NCI-H2227 (cell line): Measurements from ENCODE around the gene IFT57.

Experiments used
- DNase-seq: peaks from one replicate; lab custom pipeline; 2025; ENCODE audit not compliant: unreplicated experiment; lab: John Stamatoyannopoulos, UW

Gene IFT57

DNA sequence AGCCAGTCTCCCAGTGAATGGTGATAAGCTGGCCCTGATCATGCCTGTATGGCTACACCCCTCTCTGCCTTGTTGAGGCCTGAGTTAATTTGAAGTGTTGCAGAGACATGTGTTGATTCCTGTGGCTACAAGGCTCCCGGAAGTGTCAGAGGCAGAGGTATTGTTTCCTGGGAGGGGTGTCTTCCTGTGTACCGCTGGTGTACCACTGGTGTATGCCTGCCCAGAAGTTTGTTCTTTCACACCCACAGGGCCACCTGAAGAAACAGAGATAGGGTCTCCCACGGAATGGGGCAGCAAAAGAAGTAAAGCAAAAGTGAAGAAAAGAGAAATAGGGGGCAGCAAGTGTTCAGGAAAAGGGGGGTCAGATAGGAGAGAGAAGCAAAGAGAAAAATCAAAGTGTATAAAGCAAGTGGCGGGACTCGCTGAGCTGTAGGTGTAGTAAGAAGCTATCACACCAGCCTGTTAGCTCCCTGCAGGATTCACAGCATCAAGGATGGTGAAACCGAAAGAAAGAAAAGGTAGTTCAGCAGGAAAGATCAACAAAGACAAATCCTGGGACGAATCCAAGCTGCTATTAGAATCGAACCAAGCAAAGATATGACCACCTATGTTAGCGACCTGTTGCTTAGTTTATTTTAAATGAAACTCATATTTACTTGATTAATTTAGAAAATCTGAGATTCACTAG is 94.8 kb downstream of the IFT57 start:
- DNase-seq, result no peak

DNA sequence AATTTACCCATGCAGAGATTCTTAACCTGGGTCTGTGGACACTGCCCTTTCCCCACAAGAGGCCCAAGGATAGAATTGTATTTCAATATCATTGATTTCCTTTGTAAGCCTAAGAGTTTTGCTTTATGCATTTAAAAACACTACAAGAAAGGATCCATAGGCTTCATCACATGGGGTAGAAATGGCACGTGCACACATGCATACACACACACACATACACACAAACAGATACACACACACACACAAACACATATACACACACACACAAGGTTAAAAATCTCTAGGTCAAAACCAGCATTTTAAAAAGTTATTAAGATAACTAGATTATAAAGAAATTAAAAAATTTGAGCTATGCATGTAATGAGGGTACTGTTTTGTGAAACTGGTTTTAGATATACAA is 95.9 kb downstream of the IFT57 start:
- no peak for DNase-seq

DNA sequence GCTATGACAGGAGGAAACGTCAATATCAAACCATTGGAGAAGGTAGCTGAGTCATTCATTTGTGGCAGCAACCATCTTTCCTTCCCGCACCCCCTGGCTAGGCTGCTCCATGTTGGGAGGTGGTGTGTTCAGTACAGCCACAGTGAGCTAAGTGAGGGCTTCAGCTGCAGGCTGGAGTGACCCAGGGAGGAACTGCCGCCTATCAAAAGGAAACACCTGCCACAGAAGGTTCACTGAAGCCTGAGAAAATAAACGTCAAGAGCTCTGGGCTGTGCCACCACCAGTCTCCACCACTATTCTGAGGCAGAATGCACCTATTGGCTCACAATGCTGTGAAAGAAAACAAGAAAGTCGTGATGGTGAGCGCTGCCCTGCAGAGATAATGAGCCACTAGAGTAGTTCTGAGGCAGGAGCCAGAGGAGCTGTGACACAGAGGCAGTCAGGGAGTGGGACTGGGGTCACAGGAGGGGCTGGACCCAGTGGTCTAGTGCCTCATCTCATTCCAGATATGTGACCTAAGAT is 96.6 kb downstream of the IFT57 start:
- peak; percentile 74 for DNase-seq

DNA sequence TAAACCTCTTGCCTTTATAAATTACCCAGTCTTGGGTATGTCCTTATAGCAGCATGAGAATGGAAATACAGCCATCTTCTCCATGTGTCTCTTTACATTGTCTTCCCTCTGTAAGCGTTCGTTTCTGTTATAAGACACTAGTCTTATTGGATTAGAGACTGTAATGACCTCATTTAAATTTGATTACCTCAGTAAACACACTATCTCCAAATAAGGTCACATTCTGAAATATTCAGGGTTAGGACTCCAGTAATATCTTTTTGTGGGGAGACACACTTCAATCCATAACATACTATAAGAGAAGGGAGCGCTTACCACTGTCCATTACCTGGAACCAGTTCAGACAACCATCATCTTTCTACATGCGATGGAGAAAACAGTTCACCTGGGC is 97.1 kb downstream of the IFT57 start:
- DNase-seq, result no peak

DNA sequence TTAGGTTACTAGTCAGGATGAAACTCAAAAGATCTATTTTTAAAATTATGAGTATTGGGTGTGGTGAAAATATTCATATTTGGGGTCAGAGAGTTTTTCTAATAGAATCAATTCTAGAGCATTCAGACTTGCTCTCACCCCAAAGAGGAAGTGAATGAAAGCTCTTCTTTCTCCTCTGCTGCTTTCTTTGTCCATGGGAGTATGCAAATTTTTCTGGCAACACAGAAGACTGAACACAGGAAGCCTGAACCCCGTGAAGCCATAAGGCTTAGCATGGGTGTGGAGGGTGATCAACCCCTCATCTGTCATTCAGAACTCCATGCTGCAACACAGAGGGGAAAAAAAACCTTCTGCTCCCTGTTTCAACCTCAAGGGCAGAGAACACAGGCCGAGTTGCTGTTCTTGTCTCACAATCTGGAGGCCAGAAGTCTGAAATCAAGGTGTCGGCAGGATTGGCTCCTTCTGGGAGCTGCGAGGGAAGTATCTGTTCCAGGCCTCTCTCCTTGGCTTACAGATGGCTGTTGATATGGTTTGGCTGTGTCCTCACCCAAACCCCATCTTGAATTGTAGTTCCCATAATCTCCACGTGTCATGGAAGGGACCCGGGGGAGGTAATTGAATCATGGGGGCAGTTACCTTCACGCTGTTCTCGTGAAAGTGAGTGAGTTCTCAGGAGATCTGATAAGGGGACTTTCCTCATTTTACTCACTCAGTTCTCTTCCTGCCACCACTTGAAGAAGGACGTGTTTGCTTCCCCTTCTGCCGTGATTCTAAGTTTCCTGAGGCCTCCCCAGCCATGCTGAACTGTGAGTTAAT is 97.7 kb downstream of the IFT57 start:
- DNase-seq, result no peak

DNA sequence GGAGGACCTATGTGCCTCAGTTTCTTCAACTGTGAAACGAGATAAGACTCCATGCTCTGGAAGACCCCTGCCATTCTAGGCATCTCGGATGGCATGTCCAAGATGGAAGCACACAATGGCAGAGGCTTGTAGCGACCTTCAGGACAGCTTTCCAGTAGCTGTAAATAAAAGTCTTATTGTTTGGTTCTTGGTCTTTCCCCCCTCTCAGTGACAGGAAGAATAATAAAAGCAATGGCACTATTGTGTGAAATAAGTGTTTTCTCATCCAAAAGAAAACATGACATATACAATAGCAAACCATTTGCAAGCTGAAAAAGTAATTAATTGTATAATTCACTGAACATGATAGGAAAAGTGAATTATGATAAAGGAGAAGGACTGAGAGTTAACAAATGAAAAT is 98.9 kb downstream of the IFT57 start:
- no peak for DNase-seq

DNA sequence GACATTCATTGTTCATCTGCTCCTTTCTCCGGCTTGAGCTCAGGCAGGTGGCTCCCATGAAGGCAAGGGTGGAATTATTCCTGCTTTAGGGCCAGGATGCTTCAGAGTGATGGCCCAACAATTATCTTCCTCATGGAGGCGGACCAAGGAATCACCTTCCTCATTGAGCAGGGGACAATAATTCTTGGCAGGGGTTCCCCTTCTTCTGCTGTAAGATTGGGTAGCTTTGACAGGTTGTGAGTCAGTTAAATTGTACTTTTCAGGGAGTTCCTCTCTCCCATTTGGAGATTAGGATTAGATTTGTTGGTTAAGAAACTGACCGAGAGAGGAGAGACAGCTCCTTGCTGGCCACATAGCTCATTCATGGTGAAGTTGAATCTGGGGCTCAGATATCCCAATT is 99.9 kb downstream of the IFT57 start:
- DNase-seq, result no peak

DNA sequence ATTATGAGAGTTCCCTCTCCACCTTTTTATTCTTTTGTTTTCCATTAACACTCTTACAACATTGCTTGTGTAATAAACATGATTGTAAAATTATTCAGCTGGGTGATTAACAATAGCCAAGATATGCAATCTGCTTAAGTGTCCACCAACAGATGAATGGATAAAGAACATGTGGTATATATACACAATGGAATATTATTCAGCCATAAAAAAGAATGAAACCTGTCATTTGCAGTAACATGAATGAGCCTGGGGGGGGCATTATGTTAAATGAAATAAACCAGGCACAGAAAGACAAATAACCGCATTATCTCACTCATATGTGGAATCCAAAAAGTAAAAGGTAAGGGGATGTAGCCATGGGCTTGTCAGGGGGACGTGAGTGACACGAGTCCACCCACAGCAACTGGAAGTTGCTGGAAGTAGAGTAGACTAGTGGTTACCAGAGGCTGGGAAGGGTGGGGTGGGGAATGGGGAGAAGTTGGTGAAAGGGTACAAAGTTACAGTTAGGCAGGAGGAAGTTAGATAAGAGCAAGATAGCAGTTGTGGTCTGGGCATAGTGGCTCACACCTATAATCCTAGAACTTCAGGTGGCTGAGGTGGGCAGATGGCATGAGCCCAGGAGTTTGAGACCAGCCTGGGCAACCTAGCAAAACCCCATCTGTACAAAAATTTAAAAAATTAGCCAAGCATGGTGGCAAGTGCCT is 102.7 kb downstream of the IFT57 start:
- no peak for DNase-seq

DNA sequence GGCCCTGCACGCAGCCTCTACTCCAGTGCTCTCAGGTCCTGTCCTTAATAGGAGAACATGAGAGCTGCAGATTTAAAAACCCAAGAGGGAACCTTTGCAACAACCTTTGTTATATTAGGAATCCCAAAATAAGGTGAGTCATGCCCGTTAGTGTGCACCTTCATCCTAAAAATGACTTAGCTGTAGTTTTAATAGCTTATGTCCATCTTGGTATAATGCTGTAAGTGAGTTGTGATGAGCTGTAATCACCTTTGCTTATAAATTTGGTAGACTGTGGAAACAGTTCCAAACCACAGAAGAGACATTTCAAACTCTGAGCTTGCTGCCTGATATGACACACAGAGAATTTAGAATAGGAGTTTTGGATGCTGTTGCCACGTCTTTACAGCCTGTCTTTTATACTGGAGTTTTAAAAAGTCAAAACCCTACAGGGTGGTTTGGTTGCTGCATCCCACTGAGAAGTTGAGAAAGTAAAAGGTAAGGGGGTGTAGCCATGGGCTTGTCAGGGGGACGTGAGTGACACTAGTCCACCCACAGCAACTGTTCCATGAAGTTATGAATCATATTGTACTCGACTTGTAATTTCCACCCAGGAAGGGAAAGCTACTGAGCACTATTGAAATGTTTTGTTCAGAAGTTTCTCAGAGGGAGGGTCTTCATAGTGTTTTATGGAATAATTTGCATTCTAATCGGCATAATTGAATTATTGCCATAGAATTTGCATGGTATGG is 104.0 kb downstream of the IFT57 start:
- DNase-seq, result no peak

DNA sequence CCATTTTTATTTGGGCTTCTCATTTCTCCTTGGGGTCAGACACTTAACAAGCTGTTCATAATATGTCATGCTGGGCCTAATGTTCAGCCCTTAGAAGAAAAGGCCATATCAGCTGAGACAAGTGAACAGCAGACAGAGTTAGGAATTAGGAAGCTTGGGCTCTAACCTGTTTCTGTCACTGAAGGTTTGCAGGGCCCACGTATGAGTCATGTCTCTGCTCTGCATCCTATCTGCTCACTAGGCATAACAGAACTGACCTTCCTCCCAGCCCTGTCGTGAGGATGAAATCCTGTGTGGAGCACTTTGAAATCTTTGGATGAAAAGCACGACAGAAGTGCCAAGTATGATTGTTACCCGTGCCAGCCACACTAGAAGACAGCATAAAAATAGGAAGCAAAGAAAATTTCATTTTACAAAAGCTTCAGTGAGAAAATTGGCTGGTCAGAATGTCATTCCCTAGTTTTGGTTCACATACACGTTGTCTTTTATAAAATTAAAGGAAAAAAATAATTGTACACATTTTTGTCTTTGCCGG is 104.9 kb downstream of the IFT57 start:
- no peak for DNase-seq

DNA sequence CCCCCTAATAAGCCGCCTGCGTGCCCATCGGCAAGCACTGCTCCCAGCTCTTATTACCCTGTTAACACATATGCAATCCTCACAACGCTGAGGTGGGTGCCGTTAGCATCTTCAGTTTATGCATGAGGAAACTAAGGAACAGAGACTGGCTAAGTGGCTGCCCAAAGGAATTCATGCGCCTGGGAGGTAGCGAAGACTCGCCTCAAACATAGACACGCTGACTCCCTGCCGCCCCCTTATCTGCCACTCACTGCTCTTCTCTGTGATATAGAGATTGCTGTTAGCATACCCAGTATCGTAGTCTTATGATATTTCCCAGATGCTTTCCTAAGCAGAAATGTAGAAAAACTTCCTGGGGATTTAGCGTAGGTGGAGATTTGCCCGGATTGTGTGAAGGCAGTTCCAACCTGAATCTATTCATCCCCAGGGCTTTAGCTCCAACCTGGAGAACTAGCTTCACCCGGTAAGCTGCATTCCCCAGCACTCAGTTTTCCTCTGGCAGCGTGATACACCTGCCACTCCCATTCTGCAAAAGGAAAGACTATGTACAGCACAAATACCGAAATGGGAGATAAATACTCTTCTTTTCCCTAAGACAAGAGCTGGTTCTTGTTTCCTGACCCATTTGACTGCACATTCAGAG is 107.7 kb downstream of the IFT57 start:
- no peak for DNase-seq

DNA sequence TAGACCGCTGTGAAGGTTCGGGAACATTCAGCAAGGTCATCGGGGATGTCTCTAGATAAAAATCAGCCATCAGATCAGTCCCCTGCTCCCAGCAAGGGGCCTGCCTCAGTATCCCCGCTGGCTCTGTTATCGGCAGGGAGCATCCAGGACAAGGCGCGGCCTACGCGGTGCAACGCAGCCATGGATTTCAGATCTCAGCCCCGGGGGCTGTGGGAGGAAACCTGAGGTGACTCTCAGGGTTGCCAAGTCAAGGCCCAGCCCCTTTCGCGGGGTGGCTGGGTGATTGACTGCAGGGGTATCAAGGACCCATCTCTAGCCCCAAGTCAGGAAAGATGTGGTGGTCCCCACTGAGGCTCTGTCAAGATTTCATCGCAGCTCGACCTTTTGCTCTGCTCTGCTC is 108.2 kb downstream of the IFT57 start:
- DNase-seq, result no peak

DNA sequence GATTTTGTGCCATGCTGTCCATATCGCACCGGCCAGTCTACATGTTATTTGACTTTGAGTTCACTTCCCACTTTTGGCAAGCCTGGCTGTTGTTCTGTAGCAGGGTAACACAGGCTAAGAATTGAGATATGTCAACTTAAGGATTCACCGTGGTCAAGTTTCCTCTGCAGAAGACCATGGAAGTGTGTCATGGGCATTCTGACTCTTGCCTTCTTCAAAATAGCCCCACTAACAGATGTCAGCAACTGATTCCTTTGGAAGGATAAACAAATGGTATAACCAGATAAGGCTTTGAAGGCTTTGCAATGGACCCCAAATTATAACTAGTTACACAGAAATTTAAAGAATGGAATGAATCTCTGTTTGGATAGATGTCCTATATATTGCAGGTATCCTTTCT is 111.3 kb downstream of the IFT57 start:
- DNase-seq, result no peak
